ENCODE results near the gene ATF1.
"Not testable (repeated sequence)": the region's sequence is repeated elsewhere in the genome, so short reads cannot be mapped to it uniquely, and the experiment has no call there.

ATF1 gene

GRCh38 chr12:50839042-50839441 lies 75.1 kb downstream of the ATF1 start:
- peak; percentile 12 for DNase-seq (ENCODE audit: low read depth)
- no peak for TF ChIP-seq CTCF (conservative IDR thresholded peaks at IDR 0.05; ENCODE audit: control insufficient read depth, insufficient read depth, low read depth, low read length)

GRCh38 chr12:50840809-50841487 lies 77.0 kb downstream of the ATF1 start:
- H3K4me3 ChIP-seq (ENCODE audit: control insufficient read depth, low read depth, low read length): no peak overlapping the region
- no peak for DNase-seq (ENCODE audit: low read depth)
- no peak for TF ChIP-seq CTCF (conservative IDR thresholded peaks at IDR 0.05; ENCODE audit: control insufficient read depth, insufficient read depth, low read depth, low read length)

More at GRCh38 chr12:50839042-50839441, 75.1 kb downstream of the ATF1 start:
- no peak overlapping the region for H3K4me3 ChIP-seq (ENCODE audit: control insufficient read depth, low read depth, low read length)

- no peak for TF ChIP-seq CTCF (conservative IDR thresholded peaks at IDR 0.05; ENCODE audit: control insufficient read depth, insufficient read depth, low read depth, low read length)
- H3K4me3 ChIP-seq (ENCODE audit: control insufficient read depth, low read depth, low read length): no peak overlapping the region
- no peak for DNase-seq (ENCODE audit: low read depth)
Observed at GRCh38 chr12:50841716-50842531, 78.0 kb downstream of the ATF1 start.

- H3K4me3 ChIP-seq (ENCODE audit: control insufficient read depth, low read depth, low read length): peak within 1 kb of the TSS; percentile 26
- no peak for DNase-seq (ENCODE audit: low read depth)
Observed at GRCh38 chr12:50842637-50843493, 79.0 kb downstream of the ATF1 start, which contains the start of gene TMPRSS12. TMPRSS12 (plus strand) TSS chr12:50842926; CDS start chr12:50842965, 39 bp downstream.

GRCh38 chr12:50845021-50845647 lies 81.2 kb downstream of the ATF1 start:
- TF ChIP-seq CTCF (conservative IDR thresholded peaks at IDR 0.05; ENCODE audit: control insufficient read depth, insufficient read depth, low read depth, low read length): no peak
- DNase-seq (ENCODE audit: low read depth): peak; percentile 50

More at GRCh38 chr12:50842637-50843493, 79.0 kb downstream of the ATF1 start, which contains the start of gene TMPRSS12:
- no peak for TF ChIP-seq CTCF (conservative IDR thresholded peaks at IDR 0.05; ENCODE audit: control insufficient read depth, insufficient read depth, low read depth, low read length)

GRCh38 chr12:50848963-50849362 lies 85.1 kb downstream of the ATF1 start:
- no peak for DNase-seq (ENCODE audit: low read depth)
- TF ChIP-seq CTCF (conservative IDR thresholded peaks at IDR 0.05; ENCODE audit: control insufficient read depth, insufficient read depth, low read depth, low read length): no peak

More at GRCh38 chr12:50845021-50845647, 81.2 kb downstream of the ATF1 start:
- no peak overlapping the region for H3K4me3 ChIP-seq (ENCODE audit: control insufficient read depth, low read depth, low read length)

GRCh38 chr12:50855218-50855617 lies 91.3 kb downstream of the ATF1 start:
- H3K4me3 ChIP-seq (ENCODE audit: control insufficient read depth, low read depth, low read length); DNase-seq (ENCODE audit: low read depth): not testable (repeated sequence)

More at GRCh38 chr12:50848963-50849362, 85.1 kb downstream of the ATF1 start:
- no peak overlapping the region for H3K4me3 ChIP-seq (ENCODE audit: control insufficient read depth, low read depth, low read length)

- H3K4me3 ChIP-seq (ENCODE audit: control insufficient read depth, low read depth, low read length); DNase-seq (ENCODE audit: low read depth): not testable (repeated sequence)
Observed at GRCh38 chr12:50855679-50856078, 91.8 kb downstream of the ATF1 start.
